OCI-LY7 (cell line): Measurements from ENCODE around the gene PIGM.

Source experiments
- CTCF ChIP-seq: fragments of 200-600 bp; sonication (generic); conservative IDR thresholded peaks from 2 replicates; pipeline ENCODE4 v1.5.1; 2014; ENCODE audit warnings: mild to moderate bottlenecking, antibody characterized with exemption, low read length, moderate library complexity, mixed read lengths
- EZH2phosphoT487 ChIP-seq: fragments of 200-600 bp; sonication (generic); IDR thresholded peaks from 2 replicates; pipeline ENCODE4 v1.6.1; 2018; ENCODE audit warnings: low read depth, borderline replicate concordance, mild to moderate bottlenecking, mixed run types, antibody characterized with exemption, low read length, moderate library complexity, mixed read lengths

GRCh38 chr1:160068225-160068624 lies 36.4 kb upstream of the PIGM start:
- TF ChIP-seq CTCF = no peak
- no peak for TF ChIP-seq EZH2phosphoT487
